ENCODE results near the gene HES7. TPM values are rescaled to one million over a fixed set of nuclear protein-coding genes. Genes with fewer than 3 reads are reported as not detected.

HES7 gene
- total and polyA plus RNA-seq, 8 donors: 0.58 to 0.92 TPM; not detected in 6

- Histone ChIP-seq H3K27me3 (peaks cover 0 to 96% (median 49%) of the 10 kb centered on the region in 3 donors), H3K27ac (no peak overlapping the region)
These were observed 41.6 kb downstream of the HES7 start for GRCh38 chr17:8082292-8082691.

GRCh38 chr17:8081876-8082275, 42.0 kb downstream of the HES7 start:
- intact Hi-C loops (cut with DNase I; ENCODE audit: low total_unique reads): no loop called here

More at GRCh38 chr17:8082292-8082691, 41.6 kb downstream of the HES7 start:
- H3K36me3 ChIP-seq: no peaks in the 10 kb centered on the region
- TF ChIP-seq EP300 (IDR thresholded peaks at IDR 0.05) (no peak), POLR2A (IDR thresholded peaks at IDR 0.05) (no peak)
- no peak overlapping the region for H3K4me3 ChIP-seq
- DNase-seq: no peak
- H3K4me1 ChIP-seq: peaks cover 17 to 24% (median 20%) of the 10 kb centered on the region in 4 donors
- WGBS, 5 donors: 36 to 54% (median 42%) methylated on average over 10 of the region's 10 CpGs
- intact Hi-C loops (cut with DNase I; ENCODE audit: low total_unique reads): no loop called here
- H3K9me3 ChIP-seq: no peaks in the 10 kb centered on the region

GRCh38 chr17:8080799-8081219, 43.1 kb downstream of the HES7 start:
- H3K27ac ChIP-seq: no peak overlapping the region
- TF ChIP-seq CTCF (IDR thresholded peaks at IDR 0.05) (no peak), EP300 (IDR thresholded peaks at IDR 0.05) (no peak), POLR2AphosphoS5 (IDR thresholded peaks at IDR 0.05) (no peak)
- H3K4me3 ChIP-seq: no peak overlapping the region
- no peak for DNase-seq
- H3K4me1 ChIP-seq: peaks cover 17 to 24% (median 20%) of the 10 kb centered on the region in 4 donors
- no peaks in the 10 kb centered on the region for H3K9me3 ChIP-seq
- H3K36me3 ChIP-seq: no peaks in the 10 kb centered on the region
- 27 to 54% (median 36%) methylated on average over 5 to 17 of the region's 17 CpGs for WGBS, 5 donors
- intact Hi-C loops (cut with DNase I; ENCODE audit: low total_unique reads): no loop called here
- peaks cover 0 to 99% (median 61%) of the 10 kb centered on the region in 3 donors for H3K27me3 ChIP-seq

More at GRCh38 chr17:8081876-8082275, 42.0 kb downstream of the HES7 start:
- DNase-seq: no peak
- no peaks in the 10 kb centered on the region for H3K36me3 ChIP-seq
- no peak overlapping the region for H3K4me3 ChIP-seq
- 85 to 90% (median 89%) methylated on average over 3 of the region's 3 CpGs for WGBS, 5 donors
- H3K4me1 ChIP-seq: peaks cover 17 to 24% (median 20%) of the 10 kb centered on the region in 4 donors
- peaks cover 0 to 98% (median 53%) of the 10 kb centered on the region in 3 donors for H3K27me3 ChIP-seq
- TF ChIP-seq POLR2AphosphoS5 (IDR thresholded peaks at IDR 0.05) (no peak), CTCF (IDR thresholded peaks at IDR 0.05) (no peak), EP300 (IDR thresholded peaks at IDR 0.05) (no peak), POLR2A (IDR thresholded peaks at IDR 0.05) (no peak)
- H3K9me3 ChIP-seq: no peaks in the 10 kb centered on the region
- H3K27ac ChIP-seq: no peak overlapping the region

GRCh38 chr17:8080208-8080798, 43.6 kb downstream of the HES7 start:
- Histone ChIP-seq H3K4me3 (peak overlapping the region; percentile 32 to 50 (median 40)), H3K27ac (peak overlapping the region in 1 of 5 donors; percentile 44), H3K9me3 (no peaks in the 10 kb centered on the region), H3K27me3 (peaks cover 0 to 99% (median 66%) of the 10 kb centered on the region in 3 donors), H3K4me1 (peaks cover 17 to 24% (median 20%) of the 10 kb centered on the region in 4 donors), H3K36me3 (no peaks in the 10 kb centered on the region)
- 13 to 21% (median 18%) methylated on average over 23 to 25 of the region's 25 CpGs for WGBS, 5 donors
- DNase-seq: no peak
- intact Hi-C loops (cut with DNase I; ENCODE audit: low total_unique reads): no loop called here
- TF ChIP-seq EP300 (IDR thresholded peaks at IDR 0.05) (no peak), POLR2AphosphoS5 (IDR thresholded peaks at IDR 0.05) (no peak), CTCF (IDR thresholded peaks at IDR 0.05) (no peak), POLR2A (IDR thresholded peaks at IDR 0.05) (no peak)

All from stomach (tissue), 9 donors.